ENCODE data around the gene CYP3A4. TPM values are rescaled to one million over a fixed set of nuclear protein-coding genes. Genes with fewer than 3 reads are reported as not detected.
"Not testable (repeated sequence)": the region's sequence is repeated elsewhere in the genome, so short reads cannot be mapped to it uniquely, and the experiment has no call there.

CYP3A4 gene
- total RNA-seq, 2 donors from 2014 or later: 0.99 to 267 TPM

GRCh38 chr7:99805641-99806040, 21.7 kb upstream of the CYP3A4 start:
- DNase-seq (no peak), ATAC-seq (no peak)
- WGBS, 2 donors: 81 to 94% methylated on average over 2 of the region's 2 CpGs
- H3K9me3 ChIP-seq: no peaks in the 10 kb centered on the region
- no peak for TF ChIP-seq POLR2A (IDR thresholded peaks at IDR 0.05)
- no peak for TF ChIP-seq CTCF (IDR thresholded peaks at IDR 0.05)
- H3K27ac ChIP-seq: no peak overlapping the region
- no peak overlapping the region for H3K4me3 ChIP-seq
- no peaks in the 10 kb centered on the region for H3K27me3 ChIP-seq
- intact Hi-C loops (cut with DNase I): no loop called here
- no peaks in the 10 kb centered on the region for H3K4me1 ChIP-seq
- no peaks in the 10 kb centered on the region for H3K36me3 ChIP-seq (replicated peaks in 1 of 2; ENCODE audit: insufficient read depth in 1 of 2, low read depth in 2 of 2)

GRCh38 chr7:99803118-99803517, 19.1 kb upstream of the CYP3A4 start:
- intact Hi-C loops (cut with DNase I): not testable (repeated sequence)
- WGBS, 2 donors: 73 to 91% methylated on average over 4 to 6 of the region's 6 CpGs

GRCh38 chr7:99801407-99801806, 17.4 kb upstream of the CYP3A4 start:
- ATAC-seq; DNase-seq; H3K4me3 ChIP-seq; intact Hi-C loops (cut with DNase I); H3K36me3 ChIP-seq (replicated peaks in 1 of 2; ENCODE audit: insufficient read depth in 1 of 2, low read depth in 2 of 2); H3K4me1 ChIP-seq; H3K9me3 ChIP-seq; H3K27me3 ChIP-seq; H3K27ac ChIP-seq: not testable (repeated sequence)
- WGBS, 2 donors: 84 to 89% methylated on average over 3 of the region's 3 CpGs

More at GRCh38 chr7:99803118-99803517, 19.1 kb upstream of the CYP3A4 start:
- not testable (repeated sequence) for H3K36me3 ChIP-seq (replicated peaks in 1 of 2; ENCODE audit: insufficient read depth in 1 of 2, low read depth in 2 of 2); H3K4me1 ChIP-seq; ATAC-seq; H3K9me3 ChIP-seq; H3K4me3 ChIP-seq; H3K27me3 ChIP-seq; H3K27ac ChIP-seq; DNase-seq

- TF ChIP-seq CTCF (IDR thresholded peaks at IDR 0.05) (no peak), POLR2A (IDR thresholded peaks at IDR 0.05) (no peak)
- no peak overlapping the region for H3K4me3 ChIP-seq
- no peak for ATAC-seq
- H3K27ac ChIP-seq: no peak overlapping the region
- DNase-seq: no peak
- H3K9me3 ChIP-seq: no peaks in the 10 kb centered on the region
- 81 to 84% methylated on average over 2 of the region's 2 CpGs for WGBS, 2 donors
- no peaks in the 10 kb centered on the region for H3K27me3 ChIP-seq
- intact Hi-C loops (cut with DNase I): no loop called here
- peaks cover 29% of the 10 kb centered on the region for H3K4me1 ChIP-seq
- H3K36me3 ChIP-seq (replicated peaks in 1 of 2; ENCODE audit: insufficient read depth in 1 of 2, low read depth in 2 of 2): no peaks in the 10 kb centered on the region
Measured at GRCh38 chr7:99798972-99799371, 15.0 kb upstream of the CYP3A4 start.

GRCh38 chr7:99795864-99796263, 11.9 kb upstream of the CYP3A4 start:
- H3K4me3 ChIP-seq; DNase-seq; ATAC-seq; H3K27me3 ChIP-seq; intact Hi-C loops (cut with DNase I); H3K9me3 ChIP-seq; H3K36me3 ChIP-seq (replicated peaks in 1 of 2; ENCODE audit: insufficient read depth in 1 of 2, low read depth in 2 of 2): not testable (repeated sequence)
- H3K4me1 ChIP-seq: peaks cover 54% of the 10 kb centered on the region
- 78 to 96% methylated on average over 2 of the region's 2 CpGs for WGBS, 2 donors
- H3K27ac ChIP-seq: peak overlapping the region in 3 of 4 donors; percentile 78 to 91 (median 79)

- peak; percentile 92 for ATAC-seq
- Histone ChIP-seq H3K9me3 (no peaks in the 10 kb centered on the region), H3K4me1 (peaks cover 54% of the 10 kb centered on the region), H3K27ac (peak overlapping the region; percentile 78 to 91 (median 82)), H3K27me3 (no peaks in the 10 kb centered on the region), H3K4me3 (no peak overlapping the region), H3K36me3 (replicated peaks in 1 of 2; ENCODE audit: insufficient read depth in 1 of 2, low read depth in 2 of 2) (no peaks in the 10 kb centered on the region)
- intact Hi-C loops (cut with DNase I): no loop called here
- TF ChIP-seq POLR2A (IDR thresholded peaks at IDR 0.05): peak in 2 of 3 donors; percentile 35 to 43
- no peak for TF ChIP-seq CTCF (IDR thresholded peaks at IDR 0.05)
- WGBS, 2 donors: 30 to 33% methylated on average over 12 of the region's 12 CpGs
- peak; percentile 67 to 81 (median 70) for DNase-seq
Measured at GRCh38 chr7:99794585-99795502, 10.9 kb upstream of the CYP3A4 start.
